GM19324 (cell line): ENCODE results near the gene PRAMEF33.
"Not testable (repeated sequence)": the region's sequence is repeated elsewhere in the genome, so short reads cannot be mapped to it uniquely, and the experiment has no call there.

Source experiments
- ATAC-seq: cut with Tn5 transposase; IDR thresholded peaks from one replicate; pipeline ENCODE4 v1.9.1; 2021; ENCODE audit warnings: mild to moderate bottlenecking, moderate library complexity; ENCODE audit not compliant: unreplicated experiment, low FRiP score

Gene PRAMEF33, protein sequence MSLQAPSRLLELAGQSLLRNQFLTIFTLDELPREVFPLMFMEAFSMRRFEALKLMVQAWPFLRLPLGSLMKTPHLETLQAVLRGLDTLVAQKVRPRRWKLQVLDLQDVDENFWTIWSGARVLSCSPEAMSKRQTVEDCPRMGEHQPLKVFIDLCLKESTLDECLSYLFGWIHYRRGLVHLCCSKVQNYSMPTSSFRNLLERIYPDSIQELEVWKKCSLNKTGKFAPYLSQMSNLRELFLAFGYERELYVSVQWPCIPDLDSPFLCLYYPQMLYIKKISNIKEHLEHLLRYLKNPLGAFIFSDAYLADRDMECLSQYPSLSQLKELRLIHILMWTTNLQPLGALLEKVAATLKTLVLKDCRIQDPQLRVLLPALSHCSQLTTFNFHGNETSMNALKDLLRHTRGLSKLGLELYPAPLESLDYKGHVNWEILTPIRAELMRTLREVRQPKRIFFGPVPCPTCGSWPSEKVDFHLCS

DNA sequence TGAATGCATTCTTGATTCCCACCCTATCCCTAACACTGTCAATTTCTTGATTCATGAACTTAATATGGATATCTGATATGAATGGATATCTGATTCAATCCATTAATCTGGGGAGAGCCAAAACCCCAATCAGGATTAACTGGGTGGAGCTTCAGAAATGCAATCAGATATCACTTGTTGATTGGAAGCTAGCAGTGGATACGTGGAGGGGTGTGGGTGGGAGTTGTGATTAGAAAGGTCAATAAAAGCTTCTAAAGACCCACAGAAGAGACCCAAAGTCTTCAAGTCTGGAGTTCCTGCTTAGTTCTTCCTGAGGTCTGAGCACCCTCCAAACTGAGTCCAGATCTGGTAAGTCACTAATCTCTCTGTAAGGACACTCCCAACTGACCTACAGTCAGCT lies at the start of gene PRAMEF33:
Gene PRAMEF33 (plus strand): TSS at position 301 of the 400 bp plus-strand sequence. CDS start 2,416 bp downstream, outside the sequence.
- not testable (repeated sequence) for ATAC-seq

DNA sequence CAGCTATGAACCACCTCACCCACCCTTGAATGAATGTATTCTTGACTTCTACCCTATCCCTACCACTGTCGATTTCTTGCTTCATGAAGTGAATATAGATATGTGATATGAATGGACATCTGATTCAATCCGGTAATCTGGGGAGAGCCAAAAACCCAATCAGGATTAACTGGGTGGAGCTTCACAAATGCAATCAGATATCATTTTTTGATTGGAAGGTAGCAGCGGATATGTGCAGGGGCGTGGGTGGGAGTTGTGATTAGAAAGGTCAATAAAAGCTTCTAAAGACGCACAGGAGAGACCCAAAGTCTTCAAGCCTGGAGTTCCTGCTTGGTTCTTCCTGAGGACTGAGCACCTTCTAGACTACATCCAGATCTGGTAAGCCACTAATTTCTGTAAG lies 49.4 kb upstream of the PRAMEF33 start, which contains the start of gene PRAMEF5:
Gene PRAMEF5 (plus strand): TSS at position 301 of the 400 bp plus-strand sequence. CDS start 5,071 bp downstream, outside the sequence.
- not testable (repeated sequence) for ATAC-seq

DNA sequence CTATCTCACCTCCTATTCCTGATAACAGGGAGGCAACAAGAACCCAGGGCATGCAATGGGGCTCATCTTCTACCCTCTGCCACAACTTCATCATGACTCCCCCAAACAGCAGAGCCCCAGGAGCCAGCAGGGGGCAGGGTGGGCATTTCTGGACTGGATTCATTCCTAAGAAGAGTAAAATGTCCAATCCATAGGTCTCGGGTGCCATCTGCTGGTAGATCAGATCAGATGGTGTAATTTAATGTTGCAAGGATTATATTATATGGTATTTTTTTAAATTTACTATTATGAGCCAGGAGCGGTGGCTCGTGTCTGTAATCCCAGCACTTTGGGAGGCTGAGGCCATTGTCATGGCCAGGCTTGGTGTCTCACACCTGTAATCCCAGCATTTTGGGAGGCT lies 38.2 kb upstream of the PRAMEF33 start:
- not testable (repeated sequence) for ATAC-seq

DNA sequence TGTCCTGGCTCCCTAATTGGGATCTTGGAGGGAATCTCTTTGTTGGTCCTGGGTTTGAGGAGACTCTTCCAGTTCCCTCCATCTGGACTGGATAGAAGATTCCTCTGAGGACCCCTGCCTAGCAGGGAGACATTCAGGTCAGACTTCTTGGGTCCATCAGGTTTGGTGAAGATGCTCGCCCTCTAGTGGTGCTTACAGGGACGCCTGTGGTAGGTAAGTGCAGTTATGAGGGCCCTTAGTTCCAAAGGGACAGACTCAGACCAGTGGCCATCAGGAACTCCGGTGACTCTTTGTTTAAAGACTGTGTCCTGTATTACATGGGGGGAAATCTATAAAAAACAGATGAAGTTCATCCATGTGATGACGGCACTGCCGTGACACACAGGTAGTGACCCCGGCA lies 26.3 kb upstream of the PRAMEF33 start:
- not testable (repeated sequence) for ATAC-seq

DNA sequence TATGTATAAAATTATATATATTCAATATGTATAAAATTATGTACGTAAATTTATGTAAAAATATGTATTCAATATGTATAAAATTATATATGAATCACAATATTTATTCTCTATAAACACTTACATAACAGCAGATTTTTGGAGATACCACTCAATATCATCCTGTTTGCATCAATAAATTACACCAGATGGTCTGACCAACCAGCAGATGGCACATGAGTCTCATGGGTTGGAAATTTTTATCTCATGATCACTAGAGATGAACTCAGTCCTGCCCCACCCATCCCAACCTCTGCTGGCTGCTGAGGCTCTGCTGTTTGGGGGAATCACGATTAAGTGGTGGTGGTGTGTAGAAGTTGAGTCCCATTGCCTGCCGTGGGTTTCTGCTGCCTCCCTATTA lies 23.7 kb upstream of the PRAMEF33 start:
- ATAC-seq: not testable (repeated sequence)

DNA sequence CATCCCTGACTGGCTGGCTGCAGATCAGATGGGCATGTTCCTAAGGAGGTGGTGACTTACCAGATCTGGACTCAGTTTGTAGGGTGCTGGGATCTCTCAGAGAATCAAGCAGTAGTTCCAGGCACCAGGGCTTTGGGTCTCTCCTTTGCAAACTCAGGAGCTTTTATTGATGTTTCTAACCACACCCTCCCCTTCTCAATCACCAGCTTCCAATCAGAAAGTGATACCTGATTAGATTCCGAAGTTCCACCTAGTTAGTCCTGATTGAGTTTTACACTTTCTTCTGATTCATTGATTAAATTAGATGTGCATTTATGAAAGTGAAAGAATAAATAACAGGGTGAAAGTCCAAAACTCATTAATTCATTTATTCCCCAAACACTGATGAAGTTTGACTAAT lies 18.3 kb upstream of the PRAMEF33 start, which contains the start of gene PRAMEF8:
Gene PRAMEF8 (minus strand): TSS at position 101 of the 400 bp plus-strand sequence. CDS start 1,046 bp downstream, outside the sequence.
- not testable (repeated sequence) for ATAC-seq

DNA sequence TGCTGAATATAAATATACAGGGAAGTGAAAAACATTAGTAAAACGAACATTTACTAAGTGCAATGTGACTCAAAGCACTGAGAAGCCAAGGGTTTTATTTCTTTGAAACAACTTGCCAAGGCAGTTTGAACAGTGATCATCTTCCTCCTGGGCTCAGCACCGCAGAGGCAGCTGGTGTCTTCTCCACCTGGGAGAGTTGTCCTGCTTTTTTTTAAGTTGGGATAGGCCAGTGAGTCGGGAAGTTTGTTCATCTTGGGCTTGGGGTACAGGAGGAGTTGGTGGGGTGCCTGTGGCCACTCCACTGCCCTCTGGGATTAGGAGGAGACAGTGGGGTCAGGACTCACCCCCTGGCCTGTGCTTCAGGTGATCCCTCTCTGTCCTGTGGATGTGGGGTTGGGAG lies 14.3 kb upstream of the PRAMEF33 start:
- ATAC-seq: not testable (repeated sequence)

DNA sequence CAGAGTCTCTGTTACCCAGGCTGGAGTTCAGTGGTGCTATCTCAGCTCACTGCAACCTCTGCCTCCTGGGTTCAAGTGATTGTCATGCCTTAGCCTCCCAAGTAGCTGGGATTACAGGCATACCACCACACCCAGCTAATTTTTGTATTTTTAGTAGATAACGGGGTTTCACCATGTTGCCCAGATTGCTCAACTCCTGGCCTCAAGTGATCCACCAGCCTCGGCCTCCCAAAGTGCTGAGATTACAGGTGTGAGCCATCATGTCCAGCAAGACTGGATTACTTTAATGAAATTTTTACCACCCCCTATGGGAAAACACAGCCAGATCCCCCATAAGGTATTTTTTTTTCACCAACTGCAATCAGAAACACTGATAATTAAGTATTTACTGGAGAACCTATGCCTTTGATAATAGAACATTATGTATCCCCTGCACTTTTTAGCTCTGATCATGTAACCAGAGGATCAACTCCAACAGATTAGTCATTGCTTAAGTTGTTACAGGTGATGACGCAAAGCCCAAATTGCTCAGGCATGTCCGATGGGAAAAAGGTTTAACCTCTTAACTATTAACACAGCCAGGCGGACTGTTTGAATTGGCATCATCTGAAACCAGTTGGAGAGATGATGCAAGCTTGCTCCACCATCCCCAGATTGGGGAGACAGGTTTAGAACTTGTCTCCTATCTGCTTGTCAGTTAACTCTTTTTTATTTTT lies 6.0 kb upstream of the PRAMEF33 start:
- not testable (repeated sequence) for ATAC-seq

DNA sequence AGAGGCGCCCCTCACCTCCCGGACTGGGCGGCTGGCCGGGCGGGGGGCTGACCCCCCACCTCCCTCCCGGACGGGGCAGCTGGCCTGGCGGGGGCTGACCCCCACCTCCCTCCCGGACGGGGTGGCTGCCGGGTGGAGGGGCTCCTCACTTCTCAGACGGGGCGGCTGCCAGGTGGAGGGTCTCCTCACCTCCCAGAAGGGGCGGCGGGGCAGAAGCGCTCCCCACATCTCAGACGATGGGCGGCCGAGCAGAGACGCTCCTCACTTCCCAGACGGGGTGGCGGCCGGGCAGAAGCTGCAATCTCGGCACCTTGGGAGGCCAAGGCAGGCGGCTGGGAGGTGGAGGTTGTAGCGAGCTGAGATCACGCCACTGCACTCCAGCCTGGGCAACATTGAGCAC lies 4.6 kb upstream of the PRAMEF33 start:
- not testable (repeated sequence) for ATAC-seq

DNA sequence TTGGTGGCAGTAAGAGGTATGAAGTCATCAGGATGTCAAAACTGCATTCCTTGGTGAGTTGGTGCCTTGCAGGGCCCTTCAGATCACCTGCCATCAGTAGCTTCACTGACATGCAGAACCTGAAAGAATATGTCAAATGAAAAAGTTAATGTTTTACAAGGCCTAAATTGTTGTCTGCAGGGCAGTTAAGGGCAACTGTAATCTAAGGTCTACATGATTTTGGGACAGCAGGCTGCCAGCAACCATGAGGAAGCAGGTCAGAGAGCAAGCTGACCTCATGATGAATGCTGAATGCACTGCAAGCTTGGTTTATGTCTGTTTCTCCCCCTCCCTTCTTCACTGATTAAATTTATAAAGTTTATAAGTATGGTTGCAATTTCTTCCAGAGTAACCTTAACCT lies 1.1 kb upstream of the PRAMEF33 start:
- not testable (repeated sequence) for ATAC-seq

DNA sequence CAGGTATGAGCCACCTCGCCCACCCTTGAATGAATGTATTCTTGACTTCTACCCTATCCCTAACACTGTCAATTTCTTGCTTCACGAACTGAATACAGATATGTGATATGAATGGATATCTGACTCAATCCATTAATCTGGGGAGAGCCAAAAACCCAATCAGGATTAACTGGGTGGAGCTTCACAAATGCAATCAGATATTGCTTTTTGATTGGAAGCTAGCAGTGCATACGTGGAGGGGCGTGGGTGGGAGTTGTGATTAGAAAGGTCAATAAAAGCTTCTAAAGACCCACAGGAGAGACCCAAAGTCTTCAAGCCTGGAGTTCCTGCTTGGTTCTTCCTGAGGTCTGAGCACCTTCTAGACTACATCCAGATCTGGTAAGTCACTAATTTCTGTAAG lies 11.9 kb downstream of the PRAMEF33 start, which contains the start of gene PRAMEF15:
Gene PRAMEF15 (plus strand): TSS at position 301 of the 400 bp plus-strand sequence. CDS start 2,827 bp downstream, outside the sequence.
- ATAC-seq: not testable (repeated sequence)

DNA sequence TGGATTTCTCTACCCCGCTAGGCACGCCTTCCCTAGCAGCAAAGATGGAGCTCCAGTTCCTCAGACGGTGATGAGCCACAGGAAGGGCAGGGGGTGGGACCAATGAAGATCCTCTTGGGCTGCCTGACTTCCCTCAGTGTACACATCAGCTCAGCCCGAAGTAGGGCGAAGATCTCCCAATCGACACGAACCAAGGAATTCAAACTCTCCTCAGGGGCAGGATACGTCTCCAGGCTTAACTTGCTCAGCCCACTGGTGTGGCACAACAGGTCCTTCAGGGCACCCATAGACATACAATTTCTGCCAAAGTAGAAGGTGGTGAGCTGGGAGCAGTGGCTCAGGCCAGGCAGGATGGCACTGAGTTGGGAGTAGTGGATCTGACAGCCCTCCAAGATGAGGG lies 39.2 kb downstream of the PRAMEF33 start:
- not testable (repeated sequence) for ATAC-seq

DNA sequence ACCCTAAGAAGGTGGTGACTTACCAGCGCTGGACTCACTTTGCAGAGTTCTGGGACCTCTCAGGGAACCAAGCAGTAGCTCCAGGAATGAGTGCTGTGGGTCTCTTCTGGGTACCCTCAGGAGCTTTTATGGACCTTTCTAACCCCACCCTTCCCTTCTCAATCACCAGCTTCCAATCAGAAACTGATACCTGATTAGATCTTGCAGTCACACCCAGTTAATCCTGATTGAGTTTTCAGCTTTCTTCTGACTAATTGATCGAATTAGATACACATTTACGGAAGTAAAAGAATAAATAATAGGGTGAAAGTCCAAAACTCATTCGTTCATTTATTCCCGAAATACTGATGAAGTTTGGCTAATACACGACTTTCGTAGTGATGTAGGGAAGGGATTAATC lies 43.7 kb downstream of the PRAMEF33 start, which contains the start of gene PRAMEF14:
Gene PRAMEF14 (minus strand): TSS at position 101 of the 400 bp plus-strand sequence. CDS start 1,820 bp downstream, outside the sequence.
- ATAC-seq: not testable (repeated sequence)

DNA sequence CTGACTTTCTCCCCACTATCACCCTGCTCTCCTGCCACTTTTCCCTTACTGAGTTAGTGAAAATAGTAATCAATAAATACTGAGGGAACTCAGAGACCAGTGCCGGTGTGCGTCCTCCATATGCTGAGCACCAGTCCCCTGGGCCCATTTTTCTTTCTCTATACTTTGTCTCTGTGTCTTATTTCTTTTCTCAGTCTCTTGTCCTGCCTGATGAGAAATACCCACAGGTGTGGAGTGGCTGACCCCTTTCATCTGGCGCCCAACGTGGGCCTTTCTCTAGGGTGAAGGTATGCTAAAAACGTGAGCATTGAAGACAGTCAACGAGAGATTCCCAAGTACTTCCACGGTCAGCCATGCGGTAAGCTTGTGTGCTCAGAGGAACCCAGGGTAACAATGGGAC lies 50.1 kb downstream of the PRAMEF33 start:
- ATAC-seq: not testable (repeated sequence)

DNA sequence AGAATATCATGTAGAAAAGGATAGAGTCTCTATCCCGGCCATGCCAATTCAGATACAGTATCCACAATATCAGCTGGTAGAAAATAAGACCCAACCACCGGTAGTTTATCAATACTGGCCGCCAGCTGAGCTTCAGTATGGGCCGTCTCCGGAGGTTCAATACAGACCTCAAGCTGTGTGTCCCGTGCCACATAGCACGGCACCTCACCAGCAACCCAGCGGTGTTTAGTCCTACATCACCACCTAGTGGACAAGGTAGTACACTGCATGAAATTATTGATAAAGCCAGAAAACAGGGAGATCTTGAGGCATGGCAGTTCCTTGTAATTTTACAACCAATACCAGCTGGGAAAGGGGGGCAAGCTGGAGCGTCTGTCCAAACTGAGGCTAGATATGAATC lies 51.1 kb downstream of the PRAMEF33 start:
- not testable (repeated sequence) for ATAC-seq

DNA sequence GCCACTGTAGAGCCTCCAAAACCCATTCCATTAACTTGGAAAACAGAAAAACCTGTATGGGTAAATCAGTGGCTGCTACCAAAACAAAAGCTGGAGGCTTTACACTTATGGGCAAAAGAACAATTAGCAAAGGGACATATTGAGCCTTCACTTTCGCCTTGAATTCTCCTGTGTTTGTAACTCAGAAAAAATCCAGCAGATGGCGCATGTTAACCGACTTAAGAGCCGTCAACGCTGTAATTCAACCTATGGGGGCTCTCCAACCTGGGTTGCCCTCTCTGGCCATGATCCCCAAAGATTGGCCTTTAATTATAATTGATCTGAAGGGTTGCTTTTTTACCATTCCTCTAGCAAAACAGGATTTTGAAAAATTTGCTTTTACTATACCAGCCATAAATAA lies 53.4 kb downstream of the PRAMEF33 start:
- not testable (repeated sequence) for ATAC-seq
